ENCODE data around the gene EGFR. TPM values are rescaled to one million over a fixed set of nuclear protein-coding genes. Genes with fewer than 3 reads are reported as not detected.

Gene EGFR
- total RNA-seq, 3 donors from 2014 or later: 61.9 to 164 (median 65.0) TPM

DNA sequence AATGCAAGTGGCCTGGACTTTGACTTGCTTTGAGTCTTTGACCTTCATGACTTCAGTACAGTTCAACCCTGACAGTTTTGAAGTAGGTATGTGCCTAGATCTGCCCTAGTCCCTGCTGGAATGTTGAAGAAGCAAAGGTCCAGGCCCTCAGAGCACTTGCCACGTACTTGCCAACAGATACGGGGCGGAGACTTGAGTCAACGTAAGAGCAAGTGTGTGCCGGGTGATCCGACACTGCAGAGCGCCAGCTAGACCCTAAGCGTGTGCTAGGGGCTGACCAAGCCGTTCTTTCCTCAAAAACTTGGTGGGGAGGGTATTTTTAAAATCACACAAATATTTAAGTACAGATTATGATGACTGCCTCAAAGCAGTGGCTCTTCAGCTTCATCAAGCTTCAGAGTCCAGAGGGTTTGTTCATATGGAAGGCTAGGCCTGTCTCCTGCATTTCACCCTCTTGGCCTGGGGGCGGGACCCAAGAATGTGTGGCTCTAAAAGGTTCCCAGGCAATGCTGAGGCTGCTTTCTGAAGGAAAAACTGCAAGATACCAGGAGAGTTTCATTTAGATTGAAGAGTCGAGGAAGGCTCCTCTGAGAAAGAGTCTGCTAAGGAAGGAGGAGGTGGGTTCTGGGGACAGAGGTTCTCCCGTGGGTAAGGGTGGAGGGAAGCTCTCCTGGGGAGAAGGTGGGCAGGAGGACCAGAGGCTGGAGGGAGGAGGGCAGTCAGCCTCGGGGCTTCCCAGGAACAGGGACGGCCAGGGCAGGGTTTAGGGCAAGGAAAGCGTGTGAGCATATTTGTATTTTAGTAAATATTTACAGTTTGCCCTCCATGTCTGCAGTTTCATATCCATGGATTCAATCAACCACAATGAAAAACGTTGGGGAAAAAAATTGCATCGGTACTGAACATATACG lies 160.3 kb downstream of the EGFR start:
- H3K27me3 ChIP-seq: no peaks in the 10 kb centered on the region
- intact Hi-C loops (cut with DNase I; ENCODE audit: low total_unique reads): no loop called here
- H3K4me3 ChIP-seq: no peak overlapping the region
- peak overlapping the region; percentile 10 to 82 for H3K27ac ChIP-seq
- no peaks in the 10 kb centered on the region for H3K36me3 ChIP-seq
- DNase-seq (ENCODE audit: low spot score in 2 of 2): no peak
- TF ChIP-seq POLR2AphosphoS5 (IDR thresholded peaks at IDR 0.05) (no peak), POLR2A (IDR thresholded peaks at IDR 0.05) (no peak)
- TF ChIP-seq, protein P1, sequence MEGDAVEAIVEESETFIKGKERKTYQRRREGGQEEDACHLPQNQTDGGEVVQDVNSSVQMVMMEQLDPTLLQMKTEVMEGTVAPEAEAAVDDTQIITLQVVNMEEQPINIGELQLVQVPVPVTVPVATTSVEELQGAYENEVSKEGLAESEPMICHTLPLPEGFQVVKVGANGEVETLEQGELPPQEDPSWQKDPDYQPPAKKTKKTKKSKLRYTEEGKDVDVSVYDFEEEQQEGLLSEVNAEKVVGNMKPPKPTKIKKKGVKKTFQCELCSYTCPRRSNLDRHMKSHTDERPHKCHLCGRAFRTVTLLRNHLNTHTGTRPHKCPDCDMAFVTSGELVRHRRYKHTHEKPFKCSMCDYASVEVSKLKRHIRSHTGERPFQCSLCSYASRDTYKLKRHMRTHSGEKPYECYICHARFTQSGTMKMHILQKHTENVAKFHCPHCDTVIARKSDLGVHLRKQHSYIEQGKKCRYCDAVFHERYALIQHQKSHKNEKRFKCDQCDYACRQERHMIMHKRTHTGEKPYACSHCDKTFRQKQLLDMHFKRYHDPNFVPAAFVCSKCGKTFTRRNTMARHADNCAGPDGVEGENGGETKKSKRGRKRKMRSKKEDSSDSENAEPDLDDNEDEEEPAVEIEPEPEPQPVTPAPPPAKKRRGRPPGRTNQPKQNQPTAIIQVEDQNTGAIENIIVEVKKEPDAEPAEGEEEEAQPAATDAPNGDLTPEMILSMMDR (IDR thresholded peaks at IDR 0.05): no peak
- no peaks in the 10 kb centered on the region for H3K9me3 ChIP-seq
- H3K4me1 ChIP-seq: peaks cover 6 to 21% of the 10 kb centered on the region in 2 donors

DNA sequence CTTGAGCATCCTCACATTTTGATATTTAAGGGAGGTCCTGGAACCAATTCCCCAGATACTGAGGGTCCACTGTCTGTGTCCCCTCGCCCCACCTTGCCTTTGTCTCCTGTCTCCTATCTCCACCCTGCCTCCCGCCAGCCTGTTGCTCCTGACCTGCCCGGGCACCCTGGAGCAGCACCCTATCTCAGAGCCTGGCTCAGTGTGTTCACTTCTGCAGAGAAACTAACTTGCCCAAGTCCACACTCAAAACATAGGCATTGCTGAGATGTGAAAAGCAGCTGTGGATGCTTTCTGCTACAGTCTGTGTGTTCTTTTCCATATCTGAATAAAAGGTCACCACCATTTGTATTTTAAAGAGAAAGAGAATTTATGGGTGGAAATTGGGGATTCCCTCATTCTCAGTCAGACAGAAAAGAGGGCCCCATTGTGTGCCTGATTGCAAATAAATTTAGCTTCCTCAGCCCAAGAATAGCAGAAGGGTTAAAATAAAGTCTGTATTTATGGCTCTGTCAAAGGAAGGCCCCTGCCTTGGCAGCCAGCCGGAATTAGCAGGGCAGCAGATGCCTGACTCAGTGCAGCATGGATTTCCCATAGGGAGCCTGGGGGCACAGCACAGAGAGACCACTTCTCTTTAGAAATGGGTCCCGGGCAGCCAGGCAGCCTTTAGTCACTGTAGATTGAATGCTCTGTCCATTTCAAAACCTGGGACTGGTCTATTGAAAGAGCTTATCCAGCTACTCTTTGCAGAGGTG lies 161.3 kb downstream of the EGFR start:
- TF ChIP-seq, protein P1 (IDR thresholded peaks at IDR 0.05): no peak
- no peak for TF ChIP-seq POLR2A (IDR thresholded peaks at IDR 0.05)
- Histone ChIP-seq H3K4me3 (no peak overlapping the region), H3K4me1 (peaks cover 6 to 21% of the 10 kb centered on the region in 2 donors), H3K27me3 (no peaks in the 10 kb centered on the region), H3K27ac (no peak overlapping the region), H3K9me3 (no peaks in the 10 kb centered on the region), H3K36me3 (no peaks in the 10 kb centered on the region)
- DNase-seq (ENCODE audit: low spot score in 2 of 2): no peak
- intact Hi-C loops (cut with DNase I; ENCODE audit: low total_unique reads): loop anchor here (2.0 kb wide), 1 partner anchor 57 kb away; no protein-coding TSS in a partner anchor

DNA sequence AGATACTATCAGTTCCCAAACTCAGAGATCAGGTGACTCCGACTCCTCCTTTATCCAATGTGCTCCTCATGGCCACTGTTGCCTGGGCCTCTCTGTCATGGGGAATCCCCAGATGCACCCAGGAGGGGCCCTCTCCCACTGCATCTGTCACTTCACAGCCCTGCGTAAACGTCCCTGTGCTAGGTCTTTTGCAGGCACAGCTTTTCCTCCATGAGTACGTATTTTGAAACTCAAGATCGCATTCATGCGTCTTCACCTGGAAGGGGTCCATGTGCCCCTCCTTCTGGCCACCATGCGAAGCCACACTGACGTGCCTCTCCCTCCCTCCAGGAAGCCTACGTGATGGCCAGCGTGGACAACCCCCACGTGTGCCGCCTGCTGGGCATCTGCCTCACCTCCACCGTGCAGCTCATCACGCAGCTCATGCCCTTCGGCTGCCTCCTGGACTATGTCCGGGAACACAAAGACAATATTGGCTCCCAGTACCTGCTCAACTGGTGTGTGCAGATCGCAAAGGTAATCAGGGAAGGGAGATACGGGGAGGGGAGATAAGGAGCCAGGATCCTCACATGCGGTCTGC lies 162.2 kb downstream of the EGFR start:
- intact Hi-C loops (cut with DNase I; ENCODE audit: low total_unique reads): loop anchor here (2.0 kb wide), 1 partner anchor 58 kb away; no protein-coding TSS in a partner anchor
- no peaks in the 10 kb centered on the region for H3K27me3 ChIP-seq
- no peaks in the 10 kb centered on the region for H3K9me3 ChIP-seq
- H3K36me3 ChIP-seq: no peaks in the 10 kb centered on the region
- peak in 1 of 2 donors; percentile 75 for DNase-seq (ENCODE audit: low spot score in 2 of 2)
- no peak overlapping the region for H3K27ac ChIP-seq
- H3K4me1 ChIP-seq: peaks cover 6 to 21% of the 10 kb centered on the region in 2 donors
- H3K4me3 ChIP-seq: no peak overlapping the region
- TF ChIP-seq POLR2AphosphoS5 (IDR thresholded peaks at IDR 0.05) (peak in 1 of 3 donors; percentile 43), POLR2A (IDR thresholded peaks at IDR 0.05) (no peak)
- TF ChIP-seq, protein P1 (IDR thresholded peaks at IDR 0.05): peak in 1 of 3 donors; percentile 56

DNA sequence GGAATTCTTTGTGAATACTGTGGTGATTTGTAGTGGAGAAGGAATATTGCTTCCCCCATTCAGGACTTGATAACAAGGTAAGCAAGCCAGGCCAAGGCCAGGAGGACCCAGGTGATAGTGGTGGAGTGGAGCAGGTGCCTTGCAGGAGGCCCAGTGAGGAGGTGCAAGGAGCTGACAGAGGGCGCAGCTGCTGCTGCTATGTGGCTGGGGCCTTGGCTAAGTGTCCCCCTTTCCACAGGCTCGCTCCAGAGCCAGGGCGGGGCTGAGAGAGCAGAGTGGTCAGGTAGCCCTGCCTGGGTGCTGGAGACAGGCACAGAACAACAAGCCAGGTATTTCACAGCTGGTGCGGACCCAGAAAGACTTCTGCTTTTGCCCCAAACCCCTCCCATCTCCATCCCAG lies 162.9 kb downstream of the EGFR start:
- no peak overlapping the region for H3K4me3 ChIP-seq
- no peak for DNase-seq (ENCODE audit: low spot score in 2 of 2)
- H3K4me1 ChIP-seq: peaks cover 6 to 21% of the 10 kb centered on the region in 2 donors
- intact Hi-C loops (cut with DNase I; ENCODE audit: low total_unique reads): loop anchor here (2.0 kb wide), 1 partner anchor 59 kb away; no protein-coding TSS in a partner anchor
- TF ChIP-seq, protein P1 (IDR thresholded peaks at IDR 0.05): no peak
- TF ChIP-seq POLR2AphosphoS5 (IDR thresholded peaks at IDR 0.05) (no peak), POLR2A (IDR thresholded peaks at IDR 0.05) (no peak)
- H3K36me3 ChIP-seq: no peaks in the 10 kb centered on the region
- H3K27ac ChIP-seq: no peak overlapping the region
- no peaks in the 10 kb centered on the region for H3K27me3 ChIP-seq
- no peaks in the 10 kb centered on the region for H3K9me3 ChIP-seq

Data from breast epithelium (tissue), 4 donors.